Measurements from ENCODE around the gene POLA2. TPM values are rescaled to one million over a fixed set of nuclear protein-coding genes. Genes with fewer than 3 reads are reported as not detected.
A peak's percentile ranks its signal among the peaks of the same experiment; 100 is the strongest.

Gene POLA2, protein sequence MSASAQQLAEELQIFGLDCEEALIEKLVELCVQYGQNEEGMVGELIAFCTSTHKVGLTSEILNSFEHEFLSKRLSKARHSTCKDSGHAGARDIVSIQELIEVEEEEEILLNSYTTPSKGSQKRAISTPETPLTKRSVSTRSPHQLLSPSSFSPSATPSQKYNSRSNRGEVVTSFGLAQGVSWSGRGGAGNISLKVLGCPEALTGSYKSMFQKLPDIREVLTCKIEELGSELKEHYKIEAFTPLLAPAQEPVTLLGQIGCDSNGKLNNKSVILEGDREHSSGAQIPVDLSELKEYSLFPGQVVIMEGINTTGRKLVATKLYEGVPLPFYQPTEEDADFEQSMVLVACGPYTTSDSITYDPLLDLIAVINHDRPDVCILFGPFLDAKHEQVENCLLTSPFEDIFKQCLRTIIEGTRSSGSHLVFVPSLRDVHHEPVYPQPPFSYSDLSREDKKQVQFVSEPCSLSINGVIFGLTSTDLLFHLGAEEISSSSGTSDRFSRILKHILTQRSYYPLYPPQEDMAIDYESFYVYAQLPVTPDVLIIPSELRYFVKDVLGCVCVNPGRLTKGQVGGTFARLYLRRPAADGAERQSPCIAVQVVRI
- total RNA-seq (10 to 100 TPM; 24.2 to 27.6 TPM), polyA plus RNA-seq (ENCODE audit: insufficient read depth, low read depth, low replicate concordance) (21.9 TPM)
- long read RNA-seq, donor 1: 0 reads
- long read RNA-seq, donor 2, partial matches to known transcripts: 0 of 4 reads
- long read RNA-seq, donor 2, other reads (novel, unspliced or antisense): 0 of 4 reads

DNA sequence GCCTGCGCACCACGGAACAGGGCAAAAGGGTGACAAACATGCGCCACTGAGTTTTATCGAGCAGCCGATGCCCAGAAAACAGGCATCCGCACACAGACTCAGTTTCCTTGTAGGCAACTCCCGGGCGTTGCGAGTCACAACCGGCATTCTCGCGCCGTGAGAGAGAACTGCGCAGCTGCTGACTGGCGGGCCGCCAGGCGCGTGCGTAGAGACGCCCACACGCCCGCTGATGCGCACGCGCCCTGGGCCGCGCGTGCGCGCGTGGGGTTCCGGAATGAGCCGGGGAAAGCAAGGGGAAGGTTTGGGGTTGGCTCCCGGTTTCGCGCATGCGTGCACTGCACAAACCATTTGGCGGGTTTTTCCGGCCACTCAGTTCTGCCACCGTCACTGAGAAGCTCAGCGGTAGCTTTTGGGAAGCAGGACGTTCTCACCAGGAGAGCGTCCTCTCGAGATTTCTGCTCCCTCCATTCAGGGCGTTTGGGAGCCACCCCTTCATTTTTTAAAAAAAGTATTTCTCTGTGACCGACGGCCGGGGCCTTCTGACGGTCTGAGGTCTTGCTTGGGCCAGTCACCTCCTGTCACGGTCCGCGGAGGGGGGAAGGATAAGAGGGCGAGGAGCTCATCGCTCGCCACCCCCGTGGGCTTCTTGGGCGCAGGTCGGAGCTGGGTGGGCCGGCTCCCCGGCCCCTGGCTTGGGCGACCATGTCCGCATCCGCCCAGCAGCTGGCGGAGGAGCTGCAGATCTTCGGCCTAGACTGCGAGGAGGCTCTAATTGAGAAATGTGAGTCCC, at the start of gene POLA2:
Gene POLA2, plus strand, starts transcription at position 372 of the 790 bp plus-strand sequence. Its CDS starts 331 bp downstream, at position 703.
- TF ChIP-seq CTCF (IDR thresholded peaks at IDR 0.05): peak in 1 of 3 experiments; percentile 13
- TF ChIP-seq POLR2A (IDR thresholded peaks at IDR 0.05): no peak
- intact Hi-C loops (cut with DNase I; ENCODE audit: low total_unique reads): no loop called here
- no peaks in the 10 kb centered on the region for H3K36me3 ChIP-seq (ENCODE audit: low read depth, missing control alignments)
- no peaks in the 10 kb centered on the region for H3K9me3 ChIP-seq
- H3K4me1 ChIP-seq: peaks cover 11% of the 10 kb centered on the region
- H3K27ac ChIP-seq: peak within 1 kb of the TSS; percentile 81 to 84
- peak; percentile 91 for DNase-seq
- peak within 1 kb of the TSS; percentile 71 to 74 for H3K4me3 ChIP-seq
- 0% methylated on average over 44 to 60 of the region's 66 CpGs for WGBS, 2 donors
- H3K27me3 ChIP-seq: no peaks in the 10 kb centered on the region

DNA sequence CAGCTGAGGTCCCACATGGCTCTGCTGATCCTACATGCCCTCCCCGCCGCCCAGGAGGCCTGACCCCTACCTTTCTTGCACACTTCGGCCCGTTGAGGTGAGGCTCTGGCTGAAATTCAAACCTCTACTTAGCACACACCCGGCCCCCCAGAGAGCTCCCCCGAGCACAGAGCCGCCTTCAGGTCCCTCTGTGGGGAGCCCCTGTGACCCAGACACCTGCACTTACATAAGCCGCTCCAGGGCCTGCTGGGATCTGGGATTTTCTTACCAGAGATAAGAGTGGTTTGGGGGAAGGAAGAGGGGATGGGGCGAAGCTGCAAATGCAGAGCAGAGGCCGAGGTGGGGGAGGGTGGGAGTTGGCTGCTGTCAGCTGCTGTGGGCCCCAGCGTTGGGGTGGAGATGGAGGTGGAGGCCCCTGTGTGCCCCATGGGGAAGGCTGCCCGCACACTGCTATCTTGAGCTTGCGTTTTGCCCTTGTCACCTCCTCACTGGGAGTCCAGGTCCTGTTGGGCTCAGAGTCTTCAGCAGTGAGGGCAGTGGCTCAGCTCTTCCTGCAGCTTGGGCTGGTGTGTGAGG, 49.4 kb upstream of the POLA2 start:
- Histone ChIP-seq H3K4me1 (no peaks in the 10 kb centered on the region), H3K4me3 (no peak overlapping the region), H3K36me3 (ENCODE audit: low read depth, missing control alignments) (no peaks in the 10 kb centered on the region), H3K27me3 (no peaks in the 10 kb centered on the region), H3K9me3 (no peaks in the 10 kb centered on the region), H3K27ac (no peak overlapping the region)
- no peak for TF ChIP-seq POLR2A (IDR thresholded peaks at IDR 0.05)
- TF ChIP-seq CTCF (IDR thresholded peaks at IDR 0.05): no peak
- intact Hi-C loops (cut with DNase I; ENCODE audit: low total_unique reads): no loop called here
- WGBS, 2 donors: 73 to 91% methylated on average over 10 to 13 of the region's 13 CpGs
- DNase-seq: no peak

DNA sequence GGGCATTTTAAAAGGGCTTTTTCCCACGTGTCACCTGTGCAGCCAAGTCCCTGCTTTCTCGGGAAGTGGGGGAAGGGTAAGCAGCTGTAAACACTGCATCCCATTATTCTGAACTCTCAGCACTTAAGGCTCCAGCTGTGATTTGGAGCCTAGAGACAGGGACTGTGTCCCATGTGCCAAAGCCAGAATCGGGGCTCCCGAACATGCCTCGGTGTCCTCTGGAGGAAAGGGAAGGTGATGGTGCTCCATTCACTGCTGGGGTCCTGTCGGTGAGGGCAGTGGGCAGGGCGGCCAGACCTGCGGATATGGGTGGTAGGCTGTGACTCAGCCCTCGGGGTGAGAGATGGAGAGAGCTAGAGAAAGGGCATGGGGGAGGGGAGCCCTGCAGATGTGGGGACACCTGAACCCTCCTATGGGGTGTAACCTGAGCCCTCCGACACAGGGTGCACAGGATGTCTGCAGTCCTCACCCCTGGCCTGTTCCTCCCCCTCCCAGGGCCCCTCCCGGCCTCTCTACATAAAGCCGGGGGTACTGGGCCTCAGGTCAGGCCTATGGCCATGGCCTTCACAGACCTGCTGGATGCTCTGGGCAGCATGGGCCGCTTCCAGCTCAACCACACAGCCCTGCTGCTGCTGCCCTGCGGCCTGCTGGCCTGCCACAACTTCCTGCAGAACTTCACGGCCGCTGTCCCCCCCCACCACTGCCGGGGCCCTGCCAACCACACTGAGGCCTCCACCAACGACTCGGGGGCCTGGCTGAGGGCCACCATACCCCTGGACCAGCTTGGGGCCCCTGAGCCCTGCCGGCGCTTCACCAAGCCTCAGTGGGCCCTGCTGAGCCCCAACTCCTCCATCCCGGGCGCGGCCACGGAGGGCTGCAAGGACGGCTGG, 48.2 kb upstream of the POLA2 start:
- DNase-seq: no peak
- intact Hi-C loops (cut with DNase I; ENCODE audit: low total_unique reads): no loop called here
- no peaks in the 10 kb centered on the region for H3K9me3 ChIP-seq
- no peaks in the 10 kb centered on the region for H3K4me1 ChIP-seq
- 61 to 75% methylated on average over 9 to 26 of the region's 26 CpGs for WGBS, 2 donors
- H3K27me3 ChIP-seq: no peaks in the 10 kb centered on the region
- no peak for TF ChIP-seq POLR2A (IDR thresholded peaks at IDR 0.05)
- TF ChIP-seq CTCF (IDR thresholded peaks at IDR 0.05): no peak
- H3K27ac ChIP-seq: no peak overlapping the region
- no peak overlapping the region for H3K4me3 ChIP-seq
- H3K36me3 ChIP-seq (ENCODE audit: low read depth, missing control alignments): no peaks in the 10 kb centered on the region

Measured in testis (tissue), 5 donors.